ENCODE measurements around the gene RBM24. TPM values are rescaled to one million over a fixed set of nuclear protein-coding genes. Genes with fewer than 3 reads are reported as not detected.
"Not testable (repeated sequence)": the region's sequence is repeated elsewhere in the genome, so short reads cannot be mapped to it uniquely, and the experiment has no call there.

The RBM24 gene
- total RNA-seq, 1 donor from 2014 or later, result 187 TPM

DNA sequence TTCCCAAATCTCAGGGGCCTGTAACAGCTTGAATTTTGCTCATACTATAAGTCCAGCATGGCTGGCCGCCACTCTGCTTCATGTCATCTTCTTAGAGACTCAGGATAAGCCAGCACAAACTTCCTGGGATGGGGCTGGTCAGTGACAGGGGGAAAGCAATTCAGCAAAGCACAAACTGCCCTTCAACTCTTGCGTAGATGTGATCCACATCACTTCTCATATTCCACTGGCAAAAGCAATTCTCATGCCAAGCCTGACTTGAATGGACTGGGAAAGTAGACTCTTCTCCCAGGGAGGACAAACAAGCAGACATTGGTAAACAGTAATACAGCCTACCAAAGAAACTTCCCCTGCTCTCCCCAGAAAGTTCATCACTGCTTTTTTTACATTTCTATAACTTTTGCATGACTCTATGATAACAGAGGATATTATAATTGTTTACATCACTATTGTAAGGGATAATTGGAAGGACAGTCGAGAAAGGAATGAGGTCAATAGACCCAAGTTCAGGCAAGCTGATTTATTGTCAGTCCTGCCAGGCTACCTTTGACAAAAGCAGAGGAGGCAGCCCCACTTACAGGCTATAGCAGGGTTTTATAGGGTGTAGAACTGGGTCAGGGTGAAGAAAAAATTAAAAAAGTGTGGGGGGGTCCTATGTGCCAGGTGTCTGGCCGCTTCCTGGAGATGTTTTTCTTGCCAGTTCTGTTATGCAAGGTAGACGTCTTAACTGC is 37.4 kb downstream of the RBM24 start:
- intact Hi-C loops (cut with DNase I), result no loop called here
- ATAC-seq (ENCODE audit: poor library complexity) (peak; percentile 20), DNase-seq (no peak)

DNA sequence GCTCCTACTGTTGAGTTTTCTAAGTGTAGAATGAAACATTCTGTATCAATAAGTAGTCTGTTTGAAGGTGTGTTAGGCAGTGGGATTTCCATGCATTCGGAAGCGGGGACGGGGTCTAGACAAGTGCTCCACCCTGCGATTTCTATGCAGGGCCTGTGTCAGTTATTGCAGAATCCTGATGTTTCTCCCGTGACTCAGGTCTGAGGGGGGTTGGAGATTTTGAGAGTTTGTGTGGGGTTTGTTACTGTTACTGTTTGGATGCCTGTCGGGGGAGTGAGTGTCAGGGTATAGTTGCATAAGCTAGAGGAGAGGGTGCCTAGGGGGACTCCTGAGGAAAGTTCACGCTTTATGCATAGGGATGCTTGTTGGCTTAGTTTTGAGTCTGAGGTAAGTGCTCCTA is 39.1 kb downstream of the RBM24 start:
- ATAC-seq (ENCODE audit: poor library complexity); intact Hi-C loops (cut with DNase I); DNase-seq: not testable (repeated sequence)

DNA sequence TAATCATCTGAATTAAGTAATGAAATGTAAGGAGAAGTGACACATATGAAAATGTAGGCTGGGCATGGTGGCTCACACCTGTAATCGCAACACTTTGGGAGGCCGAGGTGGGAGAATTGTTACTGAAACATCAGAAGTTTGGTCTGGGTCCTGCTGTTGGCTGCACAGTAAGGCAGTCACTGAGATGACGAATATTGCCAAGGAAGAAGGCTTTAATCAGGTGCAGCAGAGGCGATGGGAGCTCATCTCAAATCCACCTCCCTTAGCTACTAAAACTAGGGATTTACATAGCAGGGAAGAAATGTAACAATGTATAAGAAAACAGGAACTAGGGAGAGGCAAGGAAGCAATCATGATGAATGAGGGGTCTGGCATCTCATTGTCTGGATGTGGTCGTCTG is 50.1 kb downstream of the RBM24 start:
- DNase-seq (no peak), ATAC-seq (ENCODE audit: poor library complexity) (no peak)
- intact Hi-C loops (cut with DNase I), result no loop called here

DNA sequence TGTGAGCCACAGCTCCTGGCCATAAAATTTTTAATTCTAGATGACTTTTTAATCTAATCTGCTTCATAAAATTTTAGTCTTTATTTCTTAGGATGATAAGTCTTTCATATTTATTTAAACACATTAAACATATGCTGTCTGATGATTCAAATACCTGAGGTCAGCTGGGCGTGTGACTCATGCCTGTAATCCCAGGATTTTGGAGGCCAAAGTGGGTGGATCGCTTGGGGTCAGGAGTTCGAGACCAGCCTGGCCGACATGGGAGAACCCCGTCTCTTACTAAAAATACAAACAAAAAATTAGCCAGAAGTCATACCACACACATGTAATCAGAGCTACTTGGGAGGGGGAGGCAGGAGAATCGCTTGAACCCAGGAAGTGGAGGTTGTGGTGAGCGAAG is 53.1 kb downstream of the RBM24 start:
- intact Hi-C loops (cut with DNase I), result no loop called here
- no peak for ATAC-seq (ENCODE audit: poor library complexity)

DNA sequence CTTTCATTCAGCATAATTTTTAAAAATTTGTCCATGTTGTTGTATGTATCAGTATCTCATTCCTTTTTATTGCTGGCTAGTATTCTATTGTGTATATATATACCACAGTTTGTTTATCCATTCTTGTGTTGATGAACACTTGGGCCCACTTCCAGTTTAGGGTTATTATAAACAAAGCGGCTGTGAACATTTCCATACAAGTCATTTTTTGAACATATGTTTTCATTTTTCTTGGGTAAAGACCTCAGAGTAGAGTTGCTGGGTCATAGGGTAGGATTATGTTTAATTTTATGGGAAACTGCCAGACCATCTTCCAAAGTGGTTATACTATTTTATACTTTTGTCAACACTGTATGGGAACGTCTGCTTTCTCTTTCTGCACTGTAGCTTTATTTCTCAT is 55.3 kb downstream of the RBM24 start:
- DNase-seq, result no peak
- ATAC-seq (ENCODE audit: poor library complexity), result no peak
- intact Hi-C loops (cut with DNase I), result no loop called here

More for the DNA sequence above, 53.1 kb downstream of the RBM24 start:
- DNase-seq, result no peak

DNA sequence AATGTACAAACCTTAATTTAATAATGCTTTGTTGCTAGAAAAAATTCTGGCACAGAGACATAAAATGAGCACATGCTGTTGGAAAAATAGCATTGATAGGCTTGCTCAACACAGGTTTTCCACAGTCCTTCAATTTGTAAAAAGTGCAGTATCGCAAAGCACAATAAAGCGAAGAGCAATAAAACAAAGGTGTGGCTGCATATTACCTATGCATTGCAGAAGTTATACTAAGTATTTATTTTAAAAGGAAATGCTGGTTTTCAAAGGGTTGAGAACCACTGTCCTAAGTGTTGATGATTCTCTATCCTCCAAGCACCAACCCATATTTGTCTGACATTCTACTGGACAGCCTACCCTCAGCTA is 58.1 kb downstream of the RBM24 start:
- ATAC-seq (ENCODE audit: poor library complexity), result no peak
- intact Hi-C loops (cut with DNase I), result no loop called here
- DNase-seq, result no peak

DNA sequence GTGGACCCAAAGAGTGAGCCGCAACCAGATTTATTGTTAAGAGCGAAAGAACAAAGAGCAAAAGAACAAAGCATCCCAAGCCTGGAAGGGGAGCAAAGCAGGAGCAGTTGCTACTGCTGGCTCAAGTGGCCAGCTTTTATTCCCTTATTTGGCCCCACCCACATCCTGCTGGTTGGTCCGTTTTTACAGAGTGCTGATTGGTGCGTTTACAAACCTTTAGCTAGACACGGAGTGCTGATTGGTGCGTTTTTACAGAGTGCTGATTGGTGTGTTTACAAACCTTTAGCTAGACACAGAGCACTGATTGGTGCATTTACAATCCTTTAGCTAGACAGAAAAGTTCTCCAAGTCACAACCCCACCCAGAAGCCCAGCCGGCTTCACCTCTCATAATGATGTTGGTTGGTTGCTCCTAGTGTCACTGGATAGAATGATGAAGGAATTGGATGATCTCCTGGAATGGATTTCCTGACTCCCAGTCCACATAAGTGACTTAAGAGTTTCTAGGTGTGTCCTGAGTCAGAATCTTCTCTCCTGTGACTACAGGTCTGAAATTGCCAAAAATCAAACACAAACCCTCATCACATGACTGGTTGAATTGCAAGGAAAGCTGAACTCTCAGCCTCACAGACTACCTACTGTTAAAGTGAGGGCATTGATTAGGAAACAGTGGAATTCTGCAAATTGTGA is 60.1 kb downstream of the RBM24 start:
- no peak for ATAC-seq (ENCODE audit: poor library complexity)
- intact Hi-C loops (cut with DNase I), result no loop called here
- no peak for DNase-seq

DNA sequence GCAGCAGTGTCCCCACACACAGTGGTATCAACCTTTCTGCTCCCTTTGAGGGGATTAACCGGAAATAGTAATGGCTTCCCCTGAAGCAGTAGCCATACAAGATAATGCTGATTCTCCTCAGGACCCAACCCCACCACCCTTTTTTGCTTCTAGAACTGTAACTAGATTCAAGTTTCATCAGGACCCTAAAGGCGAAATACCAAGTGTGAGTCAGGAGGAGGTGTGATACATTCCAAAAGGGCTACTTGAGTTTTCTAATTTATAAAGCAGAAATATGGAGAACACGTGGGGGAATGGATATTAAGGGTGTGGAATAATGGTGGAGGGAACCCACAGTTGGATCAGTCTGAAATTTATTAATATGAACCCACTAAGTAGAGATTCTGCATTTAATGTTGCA is 60.7 kb downstream of the RBM24 start:
- intact Hi-C loops (cut with DNase I), result no loop called here
- ATAC-seq (ENCODE audit: poor library complexity), result no peak
- DNase-seq, result no peak

DNA sequence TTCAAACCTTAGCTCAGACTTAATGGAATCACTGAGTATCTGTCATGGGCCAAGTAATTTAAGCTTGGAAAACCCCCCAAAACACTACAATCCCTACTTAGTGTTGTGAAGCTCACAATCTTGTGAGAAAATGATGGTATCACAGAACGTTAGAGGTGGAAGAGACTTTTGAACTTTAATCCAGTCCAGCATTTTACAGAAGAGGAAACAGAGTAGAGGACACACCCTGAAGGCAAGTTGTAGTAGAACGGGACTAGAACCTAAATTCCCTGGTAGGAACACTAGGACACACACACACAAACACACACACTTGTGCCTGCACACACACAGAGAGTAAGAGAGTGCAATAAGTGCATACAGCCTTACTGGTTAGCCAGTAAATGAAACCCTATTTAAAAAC is 62.1 kb downstream of the RBM24 start:
- ATAC-seq (ENCODE audit: poor library complexity) (no peak), DNase-seq (no peak)
- intact Hi-C loops (cut with DNase I), result no loop called here

Other genes with a start within 250 kb of the RBM24 start
- not detected for gene STMND1, start 179.3 kb upstream of the RBM24 start, total RNA-seq
- 118 TPM for gene CAP2, start 112.2 kb downstream of the RBM24 start, total RNA-seq

Measured in Right ventricle myocardium superior (tissue), 1 donor.